Nephron progenitor cell (in vitro differentiated cells): Measurements from ENCODE around the gene EPHA4.
A peak's percentile ranks its signal among the peaks of the same experiment; 100 is the strongest.

Experiments used
- DNase-seq: peaks from one replicate; pipeline ENCODE4 v3.0.0; 2021
- H3K27ac Mint-ChIP-seq: 2 replicates; pipeline ENCODE4 v1.8.0; 2021; ENCODE audit warnings: mild to moderate bottlenecking, moderate library complexity, mixed read lengths
- H3K27me3 Mint-ChIP-seq: 2 replicates; pipeline ENCODE4 v1.8.0; 2021; ENCODE audit warnings: mild to moderate bottlenecking, low read depth, mixed read lengths; ENCODE audit not compliant: poor library complexity
- H3K36me3 Mint-ChIP-seq: 2 replicates; pipeline ENCODE4 v1.8.0; 2021; ENCODE audit warnings: low read depth, mixed read lengths
- H3K4me1 Mint-ChIP-seq: 2 replicates; pipeline ENCODE4 v1.8.0; 2021; ENCODE audit warnings: mixed read lengths
- H3K4me3 Mint-ChIP-seq: 2 replicates; pipeline ENCODE4 v1.8.0; 2021; ENCODE audit warnings: mild to moderate bottlenecking, moderate library complexity, mixed read lengths
- H3K9me3 Mint-ChIP-seq: 2 replicates; pipeline ENCODE4 v1.8.0; 2021; ENCODE audit warnings: mild to moderate bottlenecking, moderate library complexity, mixed read lengths
- TF ChIP-seq, protein P1 (sequence below): fragments of 200-600 bp; sonication (generic); IDR thresholded peaks from 2 replicates; pipeline ENCODE4 v1.5.0; 2021; ENCODE audit warnings: antibody characterized with exemption

The EPHA4 gene

DNA sequence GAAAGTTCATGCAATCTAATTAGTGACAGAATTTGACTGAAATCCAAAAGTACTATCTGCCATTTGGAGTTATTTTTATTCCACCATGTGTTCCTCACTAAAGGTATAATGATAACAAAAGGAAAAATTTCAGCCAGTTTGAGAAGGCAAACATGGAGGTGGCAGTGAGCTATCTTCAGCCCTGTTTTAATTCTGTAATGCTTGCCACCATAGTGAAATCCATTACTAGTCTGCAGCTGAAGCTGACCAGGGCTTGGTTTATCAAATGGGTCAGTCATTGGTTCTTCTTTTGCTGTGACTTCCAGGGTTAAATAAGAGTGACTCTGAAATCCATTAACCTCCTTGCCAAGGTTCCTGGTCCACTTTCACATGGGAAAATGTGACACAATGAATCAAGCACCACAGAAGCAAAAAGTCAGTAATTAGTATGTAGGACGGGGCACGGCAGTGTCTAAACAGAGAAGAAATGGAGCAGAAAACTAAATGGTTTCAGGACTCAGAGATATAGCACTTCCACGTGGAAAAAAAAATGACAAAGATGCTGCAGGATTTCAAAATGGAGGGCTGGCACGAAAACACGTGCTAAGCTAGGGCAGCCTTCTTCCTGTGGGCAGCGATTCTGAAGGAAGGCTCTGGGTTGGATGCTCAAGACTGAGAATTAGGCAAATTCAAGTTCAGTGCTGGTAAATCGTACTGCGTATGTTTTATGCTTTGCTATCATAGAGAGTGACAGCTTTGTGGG, 87.2 kb downstream of the EPHA4 start:
- peak overlapping the region; percentile 76 for H3K27ac Mint-ChIP-seq
- peaks cover 56% of the 10 kb centered on the region for H3K36me3 Mint-ChIP-seq
- H3K9me3 Mint-ChIP-seq = no peaks in the 10 kb centered on the region
- no peaks in the 10 kb centered on the region for H3K27me3 Mint-ChIP-seq
- no peak overlapping the region for H3K4me3 Mint-ChIP-seq
- DNase-seq = no peak
- peaks cover 28% of the 10 kb centered on the region for H3K4me1 Mint-ChIP-seq
- TF ChIP-seq, protein P1, sequence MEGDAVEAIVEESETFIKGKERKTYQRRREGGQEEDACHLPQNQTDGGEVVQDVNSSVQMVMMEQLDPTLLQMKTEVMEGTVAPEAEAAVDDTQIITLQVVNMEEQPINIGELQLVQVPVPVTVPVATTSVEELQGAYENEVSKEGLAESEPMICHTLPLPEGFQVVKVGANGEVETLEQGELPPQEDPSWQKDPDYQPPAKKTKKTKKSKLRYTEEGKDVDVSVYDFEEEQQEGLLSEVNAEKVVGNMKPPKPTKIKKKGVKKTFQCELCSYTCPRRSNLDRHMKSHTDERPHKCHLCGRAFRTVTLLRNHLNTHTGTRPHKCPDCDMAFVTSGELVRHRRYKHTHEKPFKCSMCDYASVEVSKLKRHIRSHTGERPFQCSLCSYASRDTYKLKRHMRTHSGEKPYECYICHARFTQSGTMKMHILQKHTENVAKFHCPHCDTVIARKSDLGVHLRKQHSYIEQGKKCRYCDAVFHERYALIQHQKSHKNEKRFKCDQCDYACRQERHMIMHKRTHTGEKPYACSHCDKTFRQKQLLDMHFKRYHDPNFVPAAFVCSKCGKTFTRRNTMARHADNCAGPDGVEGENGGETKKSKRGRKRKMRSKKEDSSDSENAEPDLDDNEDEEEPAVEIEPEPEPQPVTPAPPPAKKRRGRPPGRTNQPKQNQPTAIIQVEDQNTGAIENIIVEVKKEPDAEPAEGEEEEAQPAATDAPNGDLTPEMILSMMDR = no peak

DNA sequence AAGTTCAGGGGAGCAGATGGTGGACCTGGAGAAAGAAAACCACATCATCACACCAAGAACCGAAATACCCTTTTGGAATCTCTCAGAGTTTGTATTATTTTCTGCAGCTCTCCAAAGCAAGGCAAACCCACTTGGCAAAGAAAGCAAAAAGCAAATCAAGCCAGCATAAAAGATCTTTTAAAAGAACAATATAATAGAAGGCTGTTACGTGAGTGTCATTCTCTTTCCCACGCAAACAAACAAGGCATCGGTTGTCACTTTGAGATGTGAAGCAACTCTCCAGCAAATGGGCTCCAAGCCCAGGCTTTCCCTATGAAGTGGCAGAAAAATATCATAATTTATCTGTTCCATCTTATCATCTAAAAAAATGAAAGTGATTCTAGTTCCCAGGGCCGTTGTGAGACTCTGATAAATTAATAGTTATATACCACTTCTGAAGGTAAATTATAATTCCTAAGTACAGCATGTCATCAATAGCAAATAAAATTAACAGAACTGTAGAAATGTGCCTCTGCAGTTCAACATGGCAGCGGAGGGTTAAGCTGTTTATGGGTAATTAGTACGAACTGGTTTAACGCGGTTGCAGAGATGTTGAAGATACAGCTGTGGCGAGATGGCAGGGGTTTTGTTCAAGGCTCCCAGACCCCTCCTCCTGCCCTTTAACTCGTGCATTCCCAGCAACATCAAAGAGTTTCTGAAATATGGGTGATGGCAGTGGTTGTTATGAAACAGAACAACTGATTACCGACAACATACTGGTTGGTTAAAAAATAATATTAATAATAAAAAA, 89.2 kb downstream of the EPHA4 start:
- H3K27ac Mint-ChIP-seq = no peak overlapping the region
- no peak for DNase-seq
- peaks cover 28% of the 10 kb centered on the region for H3K4me1 Mint-ChIP-seq
- H3K9me3 Mint-ChIP-seq = no peaks in the 10 kb centered on the region
- TF ChIP-seq, protein P1 = no peak
- no peak overlapping the region for H3K4me3 Mint-ChIP-seq
- H3K36me3 Mint-ChIP-seq = peaks cover 64% of the 10 kb centered on the region
- H3K27me3 Mint-ChIP-seq = peaks cover 2% of the 10 kb centered on the region

DNA sequence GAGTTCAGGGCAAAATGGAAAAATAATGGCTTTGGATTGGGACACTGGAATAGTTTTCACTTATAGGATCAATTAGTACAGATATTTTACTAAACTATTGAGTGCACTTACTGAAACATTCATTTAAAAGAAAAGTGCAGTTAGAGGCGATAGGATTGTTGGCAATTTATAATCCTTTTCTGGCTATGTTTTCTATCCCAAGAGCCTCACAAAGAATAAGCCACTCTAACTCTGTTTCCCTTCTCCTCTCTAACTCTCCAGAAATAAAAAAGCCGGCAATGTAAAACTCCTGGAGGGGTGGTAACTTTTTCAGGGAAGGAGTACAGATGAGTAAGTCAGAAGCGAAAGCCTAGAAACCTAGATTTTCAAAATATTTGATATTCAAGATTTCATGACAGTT, 91.3 kb downstream of the EPHA4 start:
- Mint-ChIP-seq H3K27ac (no peak overlapping the region), H3K27me3 (peaks cover 2% of the 10 kb centered on the region), H3K4me1 (peaks cover 27% of the 10 kb centered on the region)

GRCh38 chr2:221480163-221480562, 91.9 kb downstream of the EPHA4 start:
- peaks cover 2% of the 10 kb centered on the region for H3K27me3 Mint-ChIP-seq
- H3K9me3 Mint-ChIP-seq = no peaks in the 10 kb centered on the region
- TF ChIP-seq, protein P1 = no peak

More for the DNA sequence above, 91.3 kb downstream of the EPHA4 start:
- Mint-ChIP-seq H3K9me3 (no peaks in the 10 kb centered on the region), H3K36me3 (peaks cover 76% of the 10 kb centered on the region), H3K4me3 (no peak overlapping the region)
- DNase-seq = no peak
- TF ChIP-seq, protein P1 = no peak

DNA sequence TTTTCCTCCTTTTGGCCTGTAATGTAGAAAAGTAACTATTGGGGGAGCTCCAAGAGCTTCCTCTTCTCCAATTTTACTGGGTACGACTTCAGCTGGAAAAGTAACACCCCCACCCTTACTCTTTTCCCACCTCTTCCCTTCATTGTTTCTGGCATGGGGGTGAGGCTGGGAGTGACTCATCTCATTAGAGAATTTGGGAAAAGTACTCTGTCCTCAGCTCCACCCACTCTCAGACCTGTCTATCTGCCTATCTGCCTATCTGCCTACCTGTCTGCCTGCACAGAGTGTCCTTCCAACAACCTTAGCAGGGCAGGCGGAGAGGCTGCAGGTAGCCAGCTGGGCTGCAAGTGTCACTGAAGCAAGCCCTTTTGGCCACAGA, 93.6 kb downstream of the EPHA4 start:
- H3K27ac Mint-ChIP-seq = no peak overlapping the region
- TF ChIP-seq, protein P1 = no peak
- peaks cover 2% of the 10 kb centered on the region for H3K27me3 Mint-ChIP-seq
- peaks cover 69% of the 10 kb centered on the region for H3K36me3 Mint-ChIP-seq
- H3K9me3 Mint-ChIP-seq = no peaks in the 10 kb centered on the region
- no peak overlapping the region for H3K4me3 Mint-ChIP-seq
- H3K4me1 Mint-ChIP-seq = peaks cover 40% of the 10 kb centered on the region
- no peak for DNase-seq

More at GRCh38 chr2:221480163-221480562, 91.9 kb downstream of the EPHA4 start:
- Mint-ChIP-seq H3K4me1 (peaks cover 27% of the 10 kb centered on the region), H3K36me3 (peaks cover 77% of the 10 kb centered on the region), H3K27ac (peak overlapping the region; percentile 42), H3K4me3 (no peak overlapping the region)
- no peak for DNase-seq
